Measurements from ENCODE around the gene ARL3. TPM values are rescaled to one million over a fixed set of nuclear protein-coding genes. Genes with fewer than 3 reads are reported as not detected.

Gene ARL3
- total and polyA plus RNA-seq, 4 experiments from 2014 or later, result 3.7 to 7.3 (median 4.9) TPM

GRCh38 chr10:102642736-102643335 lies 71.4 kb downstream of the ARL3 start:
- Histone ChIP-seq H3K27ac (ENCODE audit: low read depth, low read length) (peak overlapping the region; percentile 94), H3K36me3 (ENCODE audit: insufficient read depth, low read length) (no peaks in the 10 kb centered on the region), H3K4me3 (ENCODE audit: low read length in 2 of 2) (peak overlapping the region; percentile 47 to 78), H3K4me1 (ENCODE audit: insufficient read depth, low read length) (peaks cover 21% of the 10 kb centered on the region), H3K9me3 (ENCODE audit: control insufficient read depth in 1 of 2, low read length in 2 of 2) (no peaks in the 10 kb centered on the region), H3K27me3 (ENCODE audit: insufficient read depth, low read length) (no peaks in the 10 kb centered on the region)
- ChIA-PET POLR2A (ENCODE audit: partially characterized antibody) (interaction anchor here (0.8 to 5.2 kb wide), 15 partner anchors 18 to 824 kb away, joined by 3 to 33 read pairs (median 9); partner anchors contain the start of genes ACTR1A, ARL3, CUEDC2 and FBXL15), CTCF (ENCODE audit: partially characterized antibody) (interaction anchor here (1.7 kb wide), 1 partner anchor 71 kb away, joined by 4 read pairs; the partner anchor contains the start of genes ARL3 and SFXN2)
- Mint-ChIP-seq H3K4me1 (peaks cover 16 to 46% (median 23%) of the 10 kb centered on the region in 4 donors), H3K9me3 (no peaks in the 10 kb centered on the region), H3K27ac (peak overlapping the region; percentile 89 to 96 (median 96)), H3K36me3 (peaks cover 0 to 24% of the 10 kb centered on the region in 2 donors), H3K27me3 (no peaks in the 10 kb centered on the region), H3K4me3 (peak overlapping the region; percentile 91 to 97 (median 92))
- DNase-seq, result peak in 3 of 5 donors; percentile 65 to 68 (median 68)
- intact Hi-C loops (cut with micrococcal nuclease), result loop anchor here (1.0 to 10.0 kb wide), 10 partner anchors 30 to 1482 kb away; partner anchors contain the start of genes ACTR1A, ARL3, CNNM2 and GBF1

GRCh38 chr10:102641880-102642735 lies 72.1 kb downstream of the ARL3 start:
- Mint-ChIP-seq H3K4me1 (peaks cover 13 to 39% (median 18%) of the 10 kb centered on the region in 4 donors), H3K27me3 (no peaks in the 10 kb centered on the region), H3K27ac (peak overlapping the region; percentile 96 to 99 (median 98)), H3K36me3 (peaks cover 0 to 24% of the 10 kb centered on the region in 2 donors), H3K4me3 (peak overlapping the region; percentile 90 to 97 (median 94)), H3K9me3 (no peaks in the 10 kb centered on the region)
- peak; percentile 91 to 99 (median 95) for DNase-seq
- ChIA-PET CTCF (ENCODE audit: partially characterized antibody) (interaction anchor here (0.8 to 1.7 kb wide), 2 partner anchors 70 to 72 kb away, joined by 4 read pairs; partner anchors contain the start of genes ARL3 and SFXN2), POLR2A (ENCODE audit: partially characterized antibody) (interaction anchor here (0.7 to 5.2 kb wide), 25 partner anchors 10 to 824 kb away, joined by 3 to 33 read pairs (median 5); partner anchors contain the start of genes ACTR1A, ARL3, CUEDC2 and FBXL15)
- Histone ChIP-seq H3K9me3 (ENCODE audit: control insufficient read depth in 1 of 2, low read length in 2 of 2) (no peaks in the 10 kb centered on the region), H3K36me3 (ENCODE audit: insufficient read depth, low read length) (no peaks in the 10 kb centered on the region), H3K4me1 (ENCODE audit: insufficient read depth, low read length) (peaks cover 14% of the 10 kb centered on the region), H3K4me3 (ENCODE audit: low read length in 2 of 2) (peak overlapping the region; percentile 26 to 78), H3K27me3 (ENCODE audit: insufficient read depth, low read length) (no peaks in the 10 kb centered on the region), H3K27ac (ENCODE audit: low read depth, low read length) (peak overlapping the region; percentile 94)
- intact Hi-C loops (cut with micrococcal nuclease), result loop anchor here (1.0 to 10.0 kb wide), 10 partner anchors 29 to 1483 kb away; partner anchors contain the start of genes ACTR1A, ARL3, CNNM2 and GBF1

GRCh38 chr10:102641402-102641801 lies 72.8 kb downstream of the ARL3 start:
- POLR2A ChIA-PET (ENCODE audit: partially characterized antibody), result interaction anchor here (0.7 to 5.2 kb wide), 22 partner anchors 9 to 506 kb away, joined by 3 to 33 read pairs (median 6); partner anchors contain the start of genes ACTR1A, ARL3, CUEDC2 and FBXL15
- no peaks in the 10 kb centered on the region for H3K9me3 ChIP-seq (ENCODE audit: control insufficient read depth in 1 of 2, low read length in 2 of 2)
- H3K27ac ChIP-seq (ENCODE audit: low read depth, low read length), result peak overlapping the region; percentile 94
- peak overlapping the region; percentile 96 to 99 (median 98) for H3K27ac Mint-ChIP-seq
- H3K27me3 Mint-ChIP-seq, result no peaks in the 10 kb centered on the region
- peak overlapping the region; percentile 90 to 96 (median 92) for H3K4me3 Mint-ChIP-seq
- intact Hi-C loops (cut with micrococcal nuclease), result loop anchor here (5.0 to 10.0 kb wide), 3 partner anchors 489 to 1483 kb away; partner anchors contain the start of genes NOLC1, SFR1 and STN1
- peaks cover 0 to 20% of the 10 kb centered on the region in 2 donors for H3K36me3 Mint-ChIP-seq
- peaks cover 0 to 2% (median 0%) of the 10 kb centered on the region in 8 donors for H3K9me3 Mint-ChIP-seq
- peak overlapping the region; percentile 26 to 78 for H3K4me3 ChIP-seq (ENCODE audit: low read length in 2 of 2)
- no peaks in the 10 kb centered on the region for H3K36me3 ChIP-seq (ENCODE audit: insufficient read depth, low read length)
- peaks cover 7% of the 10 kb centered on the region for H3K4me1 ChIP-seq (ENCODE audit: insufficient read depth, low read length)
- CTCF ChIA-PET (ENCODE audit: partially characterized antibody), result interaction anchor here (0.8 to 1.7 kb wide), 2 partner anchors 71 to 73 kb away, joined by 4 read pairs; partner anchors contain the start of genes ARL3 and SFXN2
- peaks cover 11 to 38% (median 13%) of the 10 kb centered on the region in 4 donors for H3K4me1 Mint-ChIP-seq
- H3K27me3 ChIP-seq (ENCODE audit: insufficient read depth, low read length), result no peaks in the 10 kb centered on the region
- DNase-seq, result no peak

GRCh38 chr10:102639537-102639936 lies 74.7 kb downstream of the ARL3 start:
- Histone ChIP-seq H3K27ac (ENCODE audit: low read depth, low read length) (no peak overlapping the region), H3K4me1 (ENCODE audit: insufficient read depth, low read length) (peaks cover 24% of the 10 kb centered on the region), H3K9me3 (ENCODE audit: control insufficient read depth in 1 of 2, low read length in 2 of 2) (no peaks in the 10 kb centered on the region), H3K36me3 (ENCODE audit: insufficient read depth, low read length) (no peaks in the 10 kb centered on the region), H3K27me3 (ENCODE audit: insufficient read depth, low read length) (no peaks in the 10 kb centered on the region), H3K4me3 (ENCODE audit: low read length in 2 of 2) (no peak overlapping the region)
- intact Hi-C loops (cut with micrococcal nuclease), result no loop called here
- H3K36me3 Mint-ChIP-seq, result peaks cover 0 to 6% of the 10 kb centered on the region in 2 donors
- H3K27ac Mint-ChIP-seq, result peak overlapping the region in 4 of 7 donors; percentile 3 to 67 (median 36)
- peaks cover 19 to 35% (median 25%) of the 10 kb centered on the region in 4 donors for H3K4me1 Mint-ChIP-seq
- DNase-seq, result no peak
- peaks cover 0 to 2% (median 0%) of the 10 kb centered on the region in 8 donors for H3K9me3 Mint-ChIP-seq
- ChIA-PET POLR2A (ENCODE audit: partially characterized antibody) (no interaction called here), CTCF (ENCODE audit: partially characterized antibody) (no interaction called here)
- no peaks in the 10 kb centered on the region for H3K27me3 Mint-ChIP-seq
- H3K4me3 Mint-ChIP-seq, result peak overlapping the region in 2 of 8 donors; percentile 0 to 50

GRCh38 chr10:102635377-102635776 lies 78.8 kb downstream of the ARL3 start:
- peak overlapping the region in 6 of 8 donors; percentile 37 to 73 (median 53) for H3K4me3 Mint-ChIP-seq

DNA sequence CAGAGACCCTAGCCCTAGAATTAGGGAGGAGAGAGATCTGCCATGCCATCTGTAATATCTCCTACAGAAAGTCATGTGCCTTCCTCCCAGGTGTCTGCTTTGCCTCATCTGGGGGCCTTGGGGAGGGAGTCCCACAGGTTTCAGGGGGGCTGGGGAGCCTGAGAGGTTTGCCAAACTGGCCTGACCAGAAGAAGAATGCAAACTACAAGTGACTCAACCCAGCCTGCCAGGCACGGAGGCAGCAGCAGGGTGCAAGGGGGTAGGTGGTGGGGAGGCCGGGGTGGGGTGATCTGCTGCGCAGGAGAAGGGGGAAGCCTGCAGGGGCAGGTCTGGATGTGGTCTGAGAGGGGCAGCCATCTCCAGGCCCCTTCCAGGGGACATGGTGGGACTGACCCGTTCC lies 79.5 kb downstream of the ARL3 start:
- DNase-seq, result no peak
- Mint-ChIP-seq H3K36me3 (peaks cover 0 to 11% of the 10 kb centered on the region in 2 donors), H3K4me1 (peaks cover 28 to 49% (median 39%) of the 10 kb centered on the region in 4 donors), H3K27me3 (no peaks in the 10 kb centered on the region), H3K27ac (peak overlapping the region in 6 of 7 donors; percentile 59 to 92 (median 74)), H3K9me3 (peaks cover 0 to 2% (median 0%) of the 10 kb centered on the region in 8 donors), H3K4me3 (peak overlapping the region in 1 of 8 donors; percentile 15)
- Histone ChIP-seq H3K9me3 (ENCODE audit: control insufficient read depth in 1 of 2, low read length in 2 of 2) (no peaks in the 10 kb centered on the region), H3K36me3 (ENCODE audit: insufficient read depth, low read length) (no peaks in the 10 kb centered on the region), H3K27ac (ENCODE audit: low read depth, low read length) (no peak overlapping the region), H3K4me3 (ENCODE audit: low read length in 2 of 2) (no peak overlapping the region), H3K4me1 (ENCODE audit: insufficient read depth, low read length) (peaks cover 46% of the 10 kb centered on the region), H3K27me3 (ENCODE audit: insufficient read depth, low read length) (no peaks in the 10 kb centered on the region)
- ChIA-PET POLR2A (ENCODE audit: partially characterized antibody) (interaction anchor here (1.0 to 3.9 kb wide), 4 partner anchors 9 to 45 kb away, joined by 3 to 43 read pairs (median 4); partner anchors contain the start of gene TRIM8), CTCF (ENCODE audit: partially characterized antibody) (interaction anchor here (2.0 kb wide), 1 partner anchor 9 kb away, joined by 7 read pairs; the partner anchor contains the start of gene TRIM8)
- intact Hi-C loops (cut with micrococcal nuclease), result no loop called here

More at GRCh38 chr10:102635377-102635776, 78.8 kb downstream of the ARL3 start:
- Mint-ChIP-seq H3K9me3 (peaks cover 0 to 2% (median 0%) of the 10 kb centered on the region in 8 donors), H3K27me3 (no peaks in the 10 kb centered on the region), H3K27ac (peak overlapping the region; percentile 59 to 92 (median 86)), H3K4me1 (peaks cover 28 to 52% (median 39%) of the 10 kb centered on the region in 4 donors), H3K36me3 (peaks cover 0 to 9% of the 10 kb centered on the region in 2 donors)
- no peaks in the 10 kb centered on the region for H3K36me3 ChIP-seq (ENCODE audit: insufficient read depth, low read length)
- POLR2A ChIA-PET (ENCODE audit: partially characterized antibody), result interaction anchor here (1.0 to 3.9 kb wide), 6 partner anchors 9 to 79 kb away, joined by 3 to 43 read pairs (median 4); partner anchors contain the start of genes ARL3, SFXN2 and TRIM8
- no peaks in the 10 kb centered on the region for H3K27me3 ChIP-seq (ENCODE audit: insufficient read depth, low read length)
- no peak overlapping the region for H3K4me3 ChIP-seq (ENCODE audit: low read length in 2 of 2)
- CTCF ChIA-PET (ENCODE audit: partially characterized antibody), result interaction anchor here (2.0 kb wide), 1 partner anchor 9 kb away, joined by 7 read pairs; the partner anchor contains the start of gene TRIM8
- intact Hi-C loops (cut with micrococcal nuclease), result no loop called here
- H3K4me1 ChIP-seq (ENCODE audit: insufficient read depth, low read length), result peaks cover 46% of the 10 kb centered on the region
- H3K9me3 ChIP-seq (ENCODE audit: control insufficient read depth in 1 of 2, low read length in 2 of 2), result no peaks in the 10 kb centered on the region
- DNase-seq, result peak; percentile 42 to 59 (median 48)
- H3K27ac ChIP-seq (ENCODE audit: low read depth, low read length), result peak overlapping the region; percentile 8

Data from CD4-positive, alpha-beta memory T cell (primary cell).